H1 (cell line): ENCODE data around the gene RPL23. TPM values are rescaled to one million over a fixed set of nuclear protein-coding genes. Genes with fewer than 3 reads are reported as not detected.

Experiments
- CTCF ChIA-PET: fragments of 300-600 bp; sonication (Branson Sonifier 250); formaldehyde crosslinking; loops from one replicate; lab custom pipeline; 2021; ENCODE audit not compliant: partially characterized antibody; lab: Charles Lee
- POLR2A ChIA-PET: fragments of 300-600 bp; sonication (Branson Sonifier 250); formaldehyde crosslinking; loops from one replicate; lab custom pipeline; 2021; ENCODE audit warnings: inconsistent platforms; ENCODE audit not compliant: partially characterized antibody; lab: Charles Lee
- DNase-seq, 2 experiments: peaks; one replicate each; pipeline versions ENCODE4 v3.0.0 to v3.0.0-alpha.2; 2010 to 2022; ENCODE audit warnings: low spot score in 2 of 2, low read depth in 1 of 2, mixed read lengths in 1 of 2
- FAIRE-seq: peaks from 2 replicates; lab custom pipeline; 2011; peaks lifted over from hg19 to GRCh38; lab: Jason Lieb, UNC
- H2AFZ ChIP-seq: 2 replicates; pipeline ENCODE4 v1.8.1; 2012; ENCODE audit warnings: low read length, inconsistent platforms
- H2AK5ac ChIP-seq: 2 replicates; pipeline ENCODE4 v1.6.1; 2013; ENCODE audit warnings: low read depth, low read length
- H2BK120ac ChIP-seq: replicated peaks from 2 replicates; pipeline ENCODE3; 2013; ENCODE audit warnings: low read depth, low read length, inconsistent platforms
- H2BK12ac ChIP-seq: 2 replicates; pipeline ENCODE4 v1.6.1; 2013; ENCODE audit warnings: low read depth, low read length
- H2BK15ac ChIP-seq: 2 replicates; pipeline ENCODE4 v1.6.1; 2013; ENCODE audit warnings: low read length
- H2BK20ac ChIP-seq: 2 replicates; pipeline ENCODE4 v1.6.1; 2013; ENCODE audit warnings: low read length
- H2BK5ac ChIP-seq: 2 replicates; pipeline ENCODE4 v1.6.1; 2013; ENCODE audit warnings: low read depth, low read length
- H3K14ac ChIP-seq: 2 replicates; pipeline ENCODE4 v1.6.1; 2013; ENCODE audit warnings: inconsistent platforms; ENCODE audit not compliant: insufficient read length
- H3K18ac ChIP-seq: 2 replicates; pipeline ENCODE4 v1.6.1; 2013; ENCODE audit warnings: low read length; ENCODE audit errors: extremely low read depth
- H3K23ac ChIP-seq: 2 replicates; pipeline ENCODE4 v1.6.1; 2013; ENCODE audit warnings: inconsistent platforms; ENCODE audit not compliant: insufficient read length
- H3K23me2 ChIP-seq: 2 replicates; pipeline ENCODE4 v1.6.1; 2013; ENCODE audit warnings: low read depth, low read length
- H3K27ac ChIP-seq: 2 replicates; pipeline ENCODE4 v1.6.1; 2011; ENCODE audit warnings: low read depth, low read length, inconsistent platforms
- H3K27me3 ChIP-seq, 4 experiments: replicated peaks in 1 of 4; 1 replicate in 1 of 4; 2 replicates in 3 of 4; pipeline versions ENCODE4 v1.6.1 to v1.8.1; 2011 to 2013; ENCODE audit warnings: low read length in 3 of 4, mild to moderate bottlenecking in 3 of 4, inconsistent platforms in 2 of 4, mixed read lengths in 2 of 4, moderate library complexity in 1 of 4; ENCODE audit not compliant: control insufficient read depth in 3 of 4, insufficient read depth in 3 of 4; ENCODE audit errors: extremely low read depth in 1 of 4
- H3K36me3 ChIP-seq, 4 experiments: 2 replicates each; pipeline versions ENCODE4 v1.6.1 to v1.8.1; 2011 to 2013; ENCODE audit warnings: mild to moderate bottlenecking in 4 of 4, low read length in 3 of 4, moderate library complexity in 2 of 4, control low read depth in 1 of 4, inconsistent platforms in 1 of 4; ENCODE audit not compliant: insufficient read depth in 4 of 4, control insufficient read depth in 2 of 4
- H3K4ac ChIP-seq: replicated peaks from 2 replicates; pipeline ENCODE3; 2013; ENCODE audit warnings: low read length, low read depth, mixed read lengths, inconsistent platforms; ENCODE audit not compliant: insufficient read length
- H3K4me1 ChIP-seq, 4 experiments: replicated peaks in 1 of 4; 1 replicate in 1 of 4; 2 replicates in 3 of 4; pipeline versions ENCODE4 v1.6.1 to v1.8.1; 2011 to 2013; ENCODE audit warnings: low read length in 3 of 4, inconsistent platforms in 2 of 4, mixed read lengths in 1 of 4; ENCODE audit not compliant: insufficient read depth in 4 of 4, control insufficient read depth in 3 of 4
- H3K4me2 ChIP-seq, 2 experiments: 2 replicates each; pipeline versions ENCODE4 v1.6.1 to v1.8.1; 2011 to 2013; ENCODE audit warnings: low read depth in 2 of 2, low read length in 2 of 2, control low read depth in 1 of 2, inconsistent platforms in 1 of 2, mild to moderate bottlenecking in 1 of 2; ENCODE audit not compliant: insufficient read depth in 1 of 2
- H3K4me3 ChIP-seq, 4 experiments: fragments of 200-600, 300-600 bp in 1 of 4; sonication (generic), shearing (Covaris generic), sonication (Bioruptor Twin) in 1 of 4; 2 replicates each; pipeline versions ENCODE4 v1.5.1 to v1.8.1; 2011 to 2016; ENCODE audit warnings: low read length in 4 of 4, low read depth in 3 of 4, control low read depth in 2 of 4, inconsistent platforms in 2 of 4, mild to moderate bottlenecking in 2 of 4, mixed read lengths in 1 of 4, moderate library complexity in 1 of 4; ENCODE audit not compliant: insufficient read depth in 2 of 4; ENCODE audit errors: extremely low read depth in 1 of 4
- H3K56ac ChIP-seq: replicated peaks from 2 replicates; pipeline ENCODE3; 2013; ENCODE audit warnings: low read depth, mild to moderate bottlenecking, mixed read lengths, low read length, inconsistent platforms; ENCODE audit not compliant: insufficient read length
- H3K79me1 ChIP-seq: 2 replicates; pipeline ENCODE4 v1.6.1; 2013; ENCODE audit warnings: low read depth, low read length, control low read depth
- H3K79me2 ChIP-seq, 2 experiments: 2 replicates each; pipeline versions ENCODE4 v1.6.1 to v1.8.1; 2012 to 2013; ENCODE audit warnings: low read length in 2 of 2, mild to moderate bottlenecking in 2 of 2, inconsistent platforms in 1 of 2; ENCODE audit not compliant: insufficient read depth in 2 of 2, control insufficient read depth in 1 of 2
- H3K9ac ChIP-seq, 4 experiments: replicated peaks in 1 of 4; 1 replicate in 1 of 4; 2 replicates in 3 of 4; pipeline versions ENCODE4 v1.6.1 to v1.8.1; 2011 to 2013; ENCODE audit warnings: low read depth in 3 of 4, low read length in 3 of 4, control low read depth in 2 of 4, mild to moderate bottlenecking in 2 of 4, moderate library complexity in 2 of 4, inconsistent platforms in 1 of 4; ENCODE audit errors: extremely low read depth in 1 of 4
- H3K9me3 ChIP-seq, 2 experiments: 2 replicates each; pipeline versions ENCODE4 v1.6.1 to v1.8.1; 2012 to 2013; ENCODE audit warnings: mild to moderate bottlenecking in 2 of 2, moderate library complexity in 2 of 2, control low read depth in 1 of 2, inconsistent platforms in 1 of 2, low read depth in 1 of 2, low read length in 1 of 2, mixed read lengths in 1 of 2; ENCODE audit not compliant: insufficient read depth in 2 of 2
- H4K20me1 ChIP-seq, 2 experiments: replicated peaks in 1 of 2; 2 replicates each; pipeline versions ENCODE3 to v1.8.1; 2011 to 2013; ENCODE audit warnings: inconsistent platforms in 2 of 2, low read length in 2 of 2, mild to moderate bottlenecking in 1 of 2; ENCODE audit not compliant: insufficient read depth in 2 of 2, control insufficient read depth in 1 of 2
- H4K5ac ChIP-seq: 2 replicates; pipeline ENCODE4 v1.6.1; 2013; ENCODE audit warnings: low read length, low read depth, mixed read lengths, inconsistent platforms; ENCODE audit not compliant: insufficient read length
- H4K8ac ChIP-seq: 2 replicates; pipeline ENCODE4 v1.8.0; 2013; ENCODE audit warnings: mild to moderate bottlenecking, moderate library complexity, low read length, inconsistent platforms; ENCODE audit not compliant: insufficient read depth; ENCODE audit errors: extremely low read depth
- H4K91ac ChIP-seq: replicated peaks from 2 replicates; pipeline ENCODE3; 2013; ENCODE audit warnings: low read length, mixed read lengths, inconsistent platforms; ENCODE audit not compliant: insufficient read length
- ASH2L ChIP-seq: fragments of 200-600, 300-600 bp; sonication (generic); IDR thresholded peaks from one replicate; pipeline ENCODE4 v1.7.1; 2017; ENCODE audit warnings: low read length
- CEBPB ChIP-seq: IDR thresholded peaks from 2 replicates; pipeline ENCODE4 v1.6.1; 2012; ENCODE audit warnings: low read depth, low read length
- E2F6 ChIP-seq: IDR thresholded peaks from 2 replicates; pipeline ENCODE4 v1.6.1; 2012; ENCODE audit warnings: inconsistent platforms
- EGR1 ChIP-seq: IDR thresholded peaks from 2 replicates; pipeline ENCODE4 v1.6.1; 2011; ENCODE audit warnings: low read depth, low read length, borderline replicate concordance
- JUND ChIP-seq: IDR thresholded peaks from 2 replicates; pipeline ENCODE4 v1.6.1; 2011; ENCODE audit warnings: mild to moderate bottlenecking, improper control_type of control experiment, low read length
- KDM5A ChIP-seq: fragments of 200-600 bp; IDR thresholded peaks from 2 replicates; pipeline ENCODE4 v1.7.1; 2012; ENCODE audit warnings: mild to moderate bottlenecking, low read length, inconsistent platforms, mixed read lengths
- POLR2AphosphoS5 ChIP-seq: IDR thresholded peaks from 2 replicates; pipeline ENCODE4 v1.6.1; 2011; ENCODE audit warnings: low read depth, low read length
- SIN3A ChIP-seq, 2 experiments: IDR thresholded peaks in 1 of 2; conservative IDR thresholded peaks in 1 of 2; 2 replicates each; pipeline ENCODE4 v1.6.1; 2011 to 2012; ENCODE audit warnings: low read length in 2 of 2, improper control_type of control experiment in 1 of 2, low read depth in 1 of 2, mild to moderate bottlenecking in 1 of 2
- SP4 ChIP-seq: IDR thresholded peaks from 2 replicates; pipeline ENCODE4 v1.6.1; 2012; ENCODE audit warnings: low read length, inconsistent platforms
- TAF7 ChIP-seq: optimal IDR thresholded peaks from 2 replicates; pipeline ENCODE3; 2011; ENCODE audit warnings: low read depth, mild to moderate bottlenecking, inconsistent platforms, low read length, moderate library complexity, borderline replicate concordance
- TEAD4 ChIP-seq: IDR thresholded peaks from 2 replicates; pipeline ENCODE4 v1.6.1; 2012; ENCODE audit warnings: low read depth, low read length, inconsistent platforms, mixed read lengths
- YY1 ChIP-seq: IDR thresholded peaks from 2 replicates; pipeline ENCODE4 v1.6.1; 2011; ENCODE audit warnings: low read depth, mild to moderate bottlenecking, low read length
- WGBS, 2 experiments: shearing (Covaris generic) in 1 of 2; methylation state at CpG; one replicate each; pipeline versions ENCODE4 v1.1.6 to v1.1.7; 2013 to 2015; ENCODE audit warnings: low lambda C conversion rate in 2 of 2, mixed read lengths in 2 of 2, inconsistent platforms in 1 of 2, low coverage in 1 of 2, missing lambda C conversion rate in 1 of 2; ENCODE audit not compliant: insufficient replicate concordance in 2 of 2, insufficient coverage in 1 of 2, insufficient read length in 1 of 2; ENCODE audit errors: extremely low coverage in 1 of 2, missing lambda C conversion rate in 1 of 2; 5-methylcytosine and 5-hydroxymethylcytosine counted together
- polyA plus RNA-seq, 7 experiments: library from polyadenylated mRNA; depleted of rRNA in 3 of 7; stranded (reverse) in 5 of 7; unstranded in 2 of 7; fragments of >200 nt in 5 of 7; fragments of 200-250 nt in 2 of 7; gene quantifications; 1 replicate in 5 of 7; 2 replicates in 1 of 7; 4 replicates in 1 of 7; pipeline versions ENCODE4 v1.2.1 to v1.2.3, GENCODE V29; 2011 to 2013; ENCODE audit warnings: missing spikeins in 2 of 7, mixed read lengths in 2 of 7
- total RNA-seq: library from RNA; stranded (reverse); fragmentation: NEBNext Ultra II Directional; extraction: Animal tissue kit (Norgen Biotek cat#: 25700); gene quantifications from 2 replicates; pipeline ENCODE4 v1.2.1, GENCODE V29; 2021

RPL23 gene
- total and polyA plus RNA-seq, 2 of the 8 experiments (the other 6 are each of a cell fraction or from before 2014, with no cell fraction given), result 2,148 to 2,502 TPM

DNA sequence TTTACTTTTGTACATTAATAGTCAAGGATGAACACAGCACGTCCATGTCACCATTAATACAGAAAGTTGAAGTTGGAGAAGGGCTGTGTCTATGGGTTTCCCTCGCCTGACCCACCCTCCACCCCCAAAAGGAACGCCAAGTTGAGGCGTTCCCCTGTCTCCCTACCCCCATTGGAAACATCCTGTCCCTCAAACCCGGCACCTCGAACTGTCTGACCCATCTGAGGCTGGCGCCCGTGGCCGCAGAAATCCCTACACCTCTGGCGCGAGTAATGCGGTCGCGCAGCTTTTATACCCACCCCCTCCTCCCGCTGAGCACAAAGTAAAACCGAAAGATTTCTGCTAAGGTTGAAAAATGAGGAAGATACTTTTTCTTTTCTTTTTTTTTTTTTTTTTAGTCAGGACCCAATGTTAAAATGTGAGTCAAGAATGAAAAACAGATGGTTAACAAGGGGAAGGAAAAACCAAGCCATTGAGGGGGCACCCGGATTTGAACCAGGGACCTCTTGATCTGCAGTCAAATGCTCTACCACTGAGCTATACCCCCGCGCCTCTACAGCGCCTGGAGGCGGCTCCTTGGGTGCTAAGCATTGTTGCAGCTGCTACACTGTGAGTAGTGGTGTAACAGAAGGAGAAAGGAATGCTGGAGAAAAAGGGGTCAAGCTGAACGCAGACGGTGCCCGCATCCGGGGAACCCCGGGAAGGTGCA lies 15.4 kb upstream of the RPL23 start:
- Histone ChIP-seq H3K27ac (peak overlapping the region; percentile 81), H3K56ac (peak overlapping the region; percentile 75), H2BK15ac (no peak overlapping the region), H4K8ac (peak overlapping the region; percentile 79; the same call in 1 of the 2 replicates), H2BK5ac (peak overlapping the region; percentile 90), H3K79me2 (peaks cover 28 to 34% of the 10 kb centered on the region in 2 experiments), H3K4me3 (peak overlapping the region; percentile 88 to 100 (median 98)), H4K5ac (peak overlapping the region; percentile 89), H3K23me2 (peaks cover 17% of the 10 kb centered on the region), H3K4me2 (peak overlapping the region; percentile 95 to 97), H3K23ac (no peak overlapping the region), H3K36me3 (peaks cover 0 to 2% (median 0%) of the 10 kb centered on the region in 4 experiments; a peak in 1 of 8 replicates), H3K4me1 (peaks cover 0 to 24% (median 13%) of the 10 kb centered on the region in 4 experiments; a peak in 6 of 7 replicates), H2BK20ac (no peak overlapping the region), H2BK12ac (no peak overlapping the region), H3K9me3 (no peaks in the 10 kb centered on the region), H3K27me3 (no peaks in the 10 kb centered on the region), H3K14ac (no peak overlapping the region), H3K79me1 (peaks cover 20% of the 10 kb centered on the region), H2AK5ac (no peak overlapping the region), H2BK120ac (no peak overlapping the region), H4K20me1 (peaks cover 0 to 7% of the 10 kb centered on the region in 2 experiments), H4K91ac (peak overlapping the region; percentile 69), H3K9ac (peak overlapping the region in 3 of 4 experiments; percentile 75 to 82 (median 79); a peak in 6 of 7 replicates), H3K4ac (no peak overlapping the region), H3K18ac (peak overlapping the region; percentile 26), H2AFZ (peak overlapping the region; percentile 67; the same call in 1 of the 2 replicates)
- ChIA-PET CTCF (interaction anchor here (0.6 to 2.7 kb wide), 10 partner anchors 13 to 287 kb away, joined by 3 to 9 read pairs (median 3); partner anchors contain the start of genes LASP1NB and PSMB3), POLR2A (interaction anchor here (0.7 to 24.3 kb wide), 18 partner anchors 10 to 285 kb away, joined by 3 to 468 read pairs (median 4); partner anchors contain the start of genes CWC25, LASP1NB, PIP4K2B and PSMB3)
- no peak for FAIRE-seq
- peak; percentile 54 to 99 for DNase-seq
- 1% methylated on average over 26 of the region's 26 CpGs; no CpG with 5 or more reads in 1 of the 2 experiments for WGBS, 2 experiments
- no peak for TF ChIP-seq E2F6
- TF ChIP-seq TAF7, result peak; percentile 77
- TF ChIP-seq EGR1, result 0 out of 2 replicates have a peak, but pooled peaks have one; percentile 6
- peak; percentile 63 for TF ChIP-seq CEBPB
- no peak for TF ChIP-seq KDM5A
- peak in 1 of 2 experiments; percentile 78; a peak in 1 of 4 replicates for TF ChIP-seq SIN3A (conservative IDR thresholded peaks at IDR 0.05 in 1 of 2, IDR thresholded peaks at IDR 0.05 in 1 of 2; ENCODE audit: low read depth in 1 of 2, low read length in 2 of 2)
- no peak for TF ChIP-seq YY1
- peak; percentile 70 for TF ChIP-seq TEAD4
- peak; percentile 92 for TF ChIP-seq SP4
- TF ChIP-seq JUND, result no peak
- no peak for TF ChIP-seq POLR2AphosphoS5
- TF ChIP-seq ASH2L, result no peak
